Suppressor macrophage treated with lipopolysaccharide for 1 hour (primary cell): Measurements from ENCODE around the gene PSMG2.
A peak's percentile ranks its signal among the peaks of the same experiment; 100 is the strongest.
"Not testable (repeated sequence)": the region's sequence is repeated elsewhere in the genome, so short reads cannot be mapped to it uniquely, and the experiment has no call there.

Source experiments
- DNase-seq, 3 donors: peaks; one replicate each; pipeline ENCODE4 v3.0.0-alpha.2; 2020 to 2022

The PSMG2 gene

DNA sequence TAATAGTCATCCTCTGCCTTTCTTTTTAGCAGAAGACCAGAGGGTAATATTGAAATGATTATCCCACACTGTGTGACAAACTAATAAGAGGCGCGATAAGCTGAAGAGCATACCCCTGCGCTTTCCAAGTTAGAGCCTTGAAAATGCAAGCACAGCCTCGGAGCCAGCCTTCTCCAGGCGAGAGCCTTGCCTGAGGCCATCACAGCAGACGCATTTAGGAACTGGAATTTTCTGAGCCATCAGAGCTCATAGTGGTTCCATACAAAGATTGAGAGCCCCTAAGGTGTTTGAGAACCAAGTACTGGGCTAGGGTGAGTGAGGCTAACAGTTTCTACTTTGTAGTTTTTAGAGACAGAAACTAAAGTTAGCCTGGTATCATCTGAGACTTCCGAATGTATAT, 19.9 kb downstream of the PSMG2 start:
- DNase-seq = no peak

DNA sequence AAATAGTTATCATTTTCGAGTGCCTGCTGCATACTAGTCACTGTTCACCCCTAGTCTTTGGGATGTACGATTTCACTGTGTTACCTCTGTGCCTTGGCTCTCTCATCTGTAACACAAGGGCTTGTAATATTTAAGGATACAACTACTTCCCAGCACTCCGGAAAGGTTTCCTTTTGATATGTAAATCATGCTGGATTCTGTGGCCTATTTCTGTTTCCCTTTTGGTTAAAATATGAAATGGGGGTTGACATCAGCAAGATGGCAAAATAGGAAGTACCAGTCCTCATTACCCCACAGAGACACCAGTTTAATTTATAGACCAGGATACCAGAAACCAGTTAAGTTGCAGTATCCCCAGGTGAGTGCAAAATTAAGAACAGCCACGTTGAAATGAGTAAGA, 23.5 kb downstream of the PSMG2 start:
- peak; percentile 37 to 64 (median 47) for DNase-seq

DNA sequence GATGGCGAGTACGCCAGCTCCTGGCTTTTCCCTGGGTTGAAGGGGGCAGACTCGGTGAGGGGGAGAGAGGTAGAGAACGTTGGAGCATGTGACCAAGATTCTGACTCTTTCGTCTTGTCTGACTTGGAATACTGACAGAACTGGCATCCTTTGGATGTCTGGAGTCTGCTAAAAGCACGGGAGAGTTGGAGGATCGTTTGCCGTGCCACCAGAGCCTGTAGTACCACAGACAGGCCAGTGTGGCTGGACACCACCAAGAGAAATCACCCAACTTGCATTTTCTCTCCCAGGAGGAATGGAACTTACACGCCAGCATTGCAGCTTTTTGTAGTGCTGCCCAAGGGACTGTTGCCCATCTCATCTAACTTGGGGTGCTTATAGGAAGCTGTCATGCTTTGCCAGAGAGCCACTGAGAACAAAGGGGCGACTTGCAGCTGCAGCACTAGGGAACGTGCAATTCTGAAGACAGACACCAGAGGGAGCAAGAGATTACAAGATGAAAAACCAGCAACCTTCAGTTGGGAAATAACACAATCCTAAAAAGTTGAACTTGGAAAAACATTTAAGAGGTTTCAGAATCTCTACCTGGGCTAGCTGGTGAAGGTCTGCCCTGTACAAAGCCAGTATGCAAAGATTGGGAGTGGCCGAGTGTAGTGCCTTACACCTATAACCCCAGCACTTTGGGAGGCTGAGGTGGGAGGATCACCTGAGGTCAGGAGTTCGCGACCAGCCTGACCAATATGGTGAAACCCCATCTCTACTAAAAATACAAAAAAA, 24.1 kb downstream of the PSMG2 start:
- peak; percentile 82 to 86 (median 84) for DNase-seq

DNA sequence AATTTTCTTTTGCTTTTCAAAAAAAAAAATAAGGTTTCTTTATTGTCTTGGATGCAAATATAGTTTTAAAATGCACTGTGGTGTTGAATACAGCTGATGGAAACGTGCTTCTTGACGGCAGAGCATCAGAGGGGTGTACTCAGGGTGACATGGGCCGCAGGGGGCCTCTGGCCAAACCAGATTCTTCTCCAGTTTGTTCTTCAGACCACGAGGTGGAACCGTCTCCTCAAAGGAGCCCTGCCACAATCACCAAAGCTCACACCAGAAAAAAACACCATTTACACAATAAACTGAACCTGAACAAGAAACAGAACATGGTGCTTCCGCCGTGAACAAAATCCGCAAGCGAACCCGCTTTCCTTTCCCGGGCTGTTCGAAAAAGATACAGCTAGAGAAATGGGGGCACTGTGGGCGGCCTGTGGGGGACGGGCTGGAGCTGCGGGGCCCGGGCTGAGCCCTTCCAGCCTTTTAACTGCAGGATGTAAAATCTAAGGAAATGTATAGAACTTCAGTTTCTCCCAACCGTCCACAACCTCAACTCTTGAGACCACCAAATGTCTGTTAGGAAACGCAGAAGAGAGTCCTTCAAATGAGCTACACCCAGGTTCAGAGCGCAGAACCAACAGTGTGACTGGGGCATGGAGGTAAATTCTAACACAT, 34.5 kb downstream of the PSMG2 start:
- no peak for DNase-seq

DNA sequence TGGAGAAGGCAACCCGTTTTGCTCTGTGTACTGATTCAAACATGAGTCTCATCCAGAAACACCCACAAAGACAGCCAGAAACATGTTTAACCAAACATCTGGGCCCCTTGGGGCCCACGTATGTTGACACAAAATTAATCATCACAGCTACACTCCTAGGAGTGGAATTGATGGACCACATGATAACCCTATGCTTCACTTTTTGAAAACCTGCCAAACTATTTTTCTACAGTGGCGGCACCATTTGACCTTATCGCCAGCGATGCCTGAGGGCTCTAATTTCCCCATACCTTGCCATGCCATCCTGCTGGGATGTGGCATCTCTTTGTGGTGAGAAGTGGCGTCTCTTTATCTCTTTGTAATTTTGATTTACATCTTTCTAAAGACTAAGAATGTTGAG, 38.5 kb downstream of the PSMG2 start:
- no peak for DNase-seq

DNA sequence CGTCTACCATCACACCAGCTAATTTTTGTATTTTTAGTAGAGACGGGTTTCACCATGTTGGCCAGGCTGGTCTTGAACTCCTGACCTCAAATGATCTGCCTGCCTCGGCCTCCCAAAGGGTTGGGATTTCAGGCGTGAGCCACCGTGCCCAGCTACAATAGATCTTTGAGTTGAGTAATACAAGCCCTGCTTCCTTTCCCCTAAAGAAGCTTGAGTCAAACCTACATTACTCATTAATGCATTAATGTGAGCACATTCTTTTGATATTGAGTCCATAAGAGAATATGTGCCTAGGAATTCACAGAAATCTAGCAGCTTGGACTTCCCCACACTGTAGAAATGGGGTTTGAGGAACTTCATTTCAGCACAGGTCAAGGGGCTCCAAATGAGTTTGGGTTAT, 39.6 kb downstream of the PSMG2 start:
- peak; percentile 28 to 73 (median 41) for DNase-seq

DNA sequence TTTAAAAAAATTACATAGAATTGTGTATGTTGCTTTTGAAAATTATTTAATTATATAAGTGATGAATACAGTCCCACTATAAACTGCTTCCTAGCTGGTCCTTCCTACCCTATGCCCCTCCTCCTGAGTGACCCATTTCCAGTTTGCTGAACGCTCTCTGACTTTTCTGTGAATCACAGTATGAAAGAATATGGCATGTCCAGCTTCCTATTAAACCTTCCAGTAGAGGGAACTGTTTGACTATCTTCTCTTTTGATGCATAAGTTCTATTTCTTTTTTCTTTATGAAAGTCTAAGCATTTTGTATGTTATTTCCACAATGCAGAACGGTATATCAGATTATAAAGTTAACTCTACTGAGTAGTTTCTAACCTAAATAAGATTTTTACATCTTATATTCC, 41.3 kb downstream of the PSMG2 start:
- DNase-seq = peak; percentile 67 to 85 (median 81)

DNA sequence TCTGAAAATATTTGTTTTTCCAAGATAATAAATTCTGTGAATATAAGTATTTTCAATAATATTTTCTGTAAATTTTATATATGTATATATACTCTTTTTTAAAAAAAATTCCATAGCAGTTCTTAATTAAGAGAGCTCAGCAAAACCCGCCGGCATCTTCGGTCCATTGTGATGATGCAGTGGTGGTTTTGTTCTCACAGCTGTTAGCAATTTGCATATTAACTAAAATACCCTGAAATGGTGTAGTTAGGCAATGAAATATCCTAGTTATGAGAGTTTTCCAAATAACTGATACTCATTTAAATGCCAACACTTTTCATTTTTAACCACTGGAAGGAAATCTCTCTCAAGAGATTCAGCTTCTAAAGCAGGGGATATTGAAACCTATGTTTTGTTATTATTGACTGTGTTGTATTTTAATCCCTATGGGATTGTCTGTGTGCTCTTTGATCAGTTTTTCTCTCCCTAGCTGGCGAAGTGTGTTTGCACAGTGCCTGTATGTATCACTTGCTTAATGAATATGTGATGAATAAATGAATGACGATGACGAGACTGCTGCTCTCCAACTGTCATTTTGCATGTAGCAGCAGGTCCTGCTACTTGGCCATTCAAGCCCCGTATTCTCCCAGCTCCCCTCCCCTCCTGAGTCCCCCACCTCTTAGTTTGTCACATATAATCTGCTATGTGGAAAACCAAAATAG, 42.4 kb downstream of the PSMG2 start:
- no peak for DNase-seq

DNA sequence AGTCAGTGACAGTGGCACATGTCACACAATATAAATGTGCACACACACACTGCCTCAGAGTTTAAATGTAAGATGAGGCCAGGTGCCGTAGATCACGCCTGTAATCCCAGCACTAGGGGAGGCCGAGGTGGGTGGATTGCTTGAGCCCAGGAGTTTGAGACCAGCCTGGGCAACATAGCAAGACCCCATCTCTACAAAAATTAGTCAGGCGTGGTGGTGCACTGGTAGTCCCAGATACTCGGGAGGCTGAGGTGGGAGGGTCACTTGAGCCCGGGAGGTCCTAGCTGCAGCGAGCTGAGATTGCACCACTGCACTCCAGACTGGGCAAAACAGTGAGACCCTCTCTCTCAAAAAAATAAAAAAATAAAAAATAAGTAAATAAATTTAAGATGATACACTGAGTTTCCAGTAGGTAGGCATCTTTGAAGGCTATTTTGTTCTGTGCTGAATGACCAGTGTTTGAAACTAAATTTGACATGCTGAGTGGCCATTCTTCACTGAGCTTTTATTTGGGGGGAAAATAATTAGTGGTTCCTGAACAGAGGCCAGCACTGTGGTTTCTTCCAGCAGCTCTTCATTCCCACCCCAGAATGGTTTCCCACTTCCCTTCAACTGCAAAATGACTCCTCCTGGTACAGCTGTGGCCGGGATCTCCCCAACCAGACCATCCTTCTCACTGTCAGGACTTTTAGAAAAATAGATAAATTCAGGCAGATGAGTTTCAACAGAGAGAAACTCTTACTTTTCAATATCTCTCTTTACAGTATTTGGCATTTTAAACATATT, 44.9 kb downstream of the PSMG2 start:
- DNase-seq = no peak

DNA sequence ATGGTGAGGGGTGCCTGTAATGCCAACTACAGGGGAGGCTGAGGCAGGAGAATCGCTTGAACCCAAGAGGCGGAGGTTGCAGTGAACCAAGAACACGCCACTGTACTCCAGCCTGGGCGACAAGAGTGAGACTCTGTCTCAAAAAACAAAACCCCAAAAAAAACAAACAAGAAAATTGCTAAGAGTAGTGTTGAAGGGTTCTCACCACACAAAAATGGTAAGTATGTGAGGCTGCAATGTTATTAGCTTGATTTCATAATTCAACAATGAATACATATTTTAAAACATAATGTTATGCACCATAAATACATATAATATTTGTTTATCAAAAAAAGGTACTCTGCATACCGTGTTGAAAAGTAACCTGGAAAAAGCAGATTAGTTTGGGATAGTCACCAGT, 45.8 kb downstream of the PSMG2 start:
- DNase-seq = no peak

DNA sequence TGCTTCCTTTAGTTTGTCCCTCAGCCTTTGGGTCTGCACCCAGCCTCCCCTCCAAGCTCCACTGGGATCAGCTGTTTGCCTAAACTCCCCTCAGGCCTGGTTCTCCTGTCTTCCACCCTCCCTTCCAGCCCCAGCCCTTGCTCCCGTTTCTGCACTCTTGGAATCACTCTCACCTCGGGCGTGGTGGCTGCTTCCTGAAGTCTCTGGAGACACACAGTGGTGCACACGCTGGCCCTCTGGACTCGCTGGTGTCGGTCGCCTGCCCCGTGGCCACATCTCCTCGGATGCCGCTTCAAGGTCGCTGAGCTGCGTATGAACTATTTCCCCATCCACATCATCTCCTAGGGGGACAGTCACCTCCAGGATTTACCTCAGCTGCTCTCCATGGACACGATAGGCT, 46.3 kb downstream of the PSMG2 start:
- no peak for DNase-seq

DNA sequence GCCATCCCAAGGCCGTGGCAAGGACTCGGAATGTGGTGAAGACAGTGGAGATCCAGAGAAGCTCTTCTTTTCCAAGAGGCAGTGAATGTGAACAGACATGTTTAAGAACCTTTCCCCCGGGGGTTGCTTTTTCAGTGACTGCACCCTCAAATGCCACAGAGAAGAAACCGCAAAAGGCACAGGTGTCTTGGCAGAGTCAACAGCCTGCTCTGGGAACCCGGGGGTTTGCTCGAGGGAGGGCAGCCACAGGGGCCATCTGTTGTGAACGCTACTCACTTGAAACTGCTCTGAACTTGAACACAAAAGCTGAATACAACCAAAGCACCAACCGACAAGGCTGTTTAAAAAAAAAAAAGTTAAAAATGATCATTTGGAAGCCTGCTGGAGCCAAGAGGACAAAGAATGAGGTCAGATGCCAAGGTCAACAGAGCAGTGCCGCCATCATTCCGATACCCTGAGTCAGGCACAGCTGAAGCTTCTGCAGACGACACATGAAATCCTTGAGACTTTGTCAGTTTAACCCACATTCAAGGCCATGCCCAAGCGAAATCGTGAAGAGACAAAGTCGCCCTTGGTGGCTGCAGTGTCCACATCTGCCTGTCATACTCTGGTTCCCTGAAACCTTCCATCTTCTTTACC, 47.4 kb downstream of the PSMG2 start:
- no peak for DNase-seq

DNA sequence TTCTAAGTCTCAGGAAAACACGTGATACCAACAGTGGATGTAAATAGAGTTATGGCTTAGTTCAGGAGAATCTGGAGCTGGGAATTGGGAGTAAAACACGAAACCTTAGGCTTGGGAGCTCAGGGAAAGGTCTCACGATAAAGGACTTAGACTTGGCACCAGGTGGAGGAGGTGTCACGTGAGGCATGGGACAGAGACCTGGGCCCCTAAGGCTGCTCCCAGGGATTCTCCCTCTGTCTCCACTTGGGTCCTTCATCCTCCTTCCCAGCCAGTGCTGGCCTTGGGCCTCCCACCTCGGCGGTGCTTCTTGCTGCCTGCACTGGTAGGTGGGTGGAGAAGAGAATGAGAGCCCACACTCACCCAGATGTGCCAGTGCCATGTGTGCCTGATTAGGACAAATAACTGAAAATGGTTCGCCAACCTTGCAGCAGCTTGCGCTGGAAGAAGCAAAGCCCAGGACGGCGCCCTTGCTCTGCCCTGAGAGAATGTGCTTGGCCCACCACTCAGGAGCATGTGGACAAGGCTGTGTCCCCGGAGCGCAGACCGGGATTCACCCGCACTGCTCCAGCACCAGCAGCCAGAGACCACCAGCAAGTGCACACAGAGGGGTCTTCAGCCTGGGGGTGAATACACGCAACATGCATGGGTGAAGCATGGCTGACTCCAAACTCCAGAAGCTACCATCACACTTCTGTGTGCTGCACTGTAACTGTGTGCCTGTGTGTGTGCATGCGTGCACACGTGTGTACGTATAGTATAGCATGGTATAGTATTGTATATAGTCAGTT, 48.1 kb downstream of the PSMG2 start:
- no peak for DNase-seq

DNA sequence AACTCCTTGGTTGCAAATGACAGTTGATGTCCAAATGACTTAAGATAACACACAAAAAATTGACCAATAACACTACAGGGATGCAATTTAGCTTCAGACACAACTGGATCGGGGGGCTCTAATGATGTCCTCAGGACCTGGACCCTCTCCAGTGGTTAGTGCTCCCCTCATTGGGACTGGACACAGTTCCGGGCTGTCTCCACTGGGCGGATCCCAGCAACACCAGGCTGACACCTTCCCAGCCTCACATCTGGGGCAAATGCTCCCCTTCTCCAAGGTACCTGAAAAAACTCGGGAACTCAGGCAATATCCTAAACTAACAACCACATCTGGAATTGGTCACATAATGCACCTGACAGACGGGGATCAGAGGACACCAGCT, 48.7 kb downstream of the PSMG2 start:
- DNase-seq = no peak

DNA sequence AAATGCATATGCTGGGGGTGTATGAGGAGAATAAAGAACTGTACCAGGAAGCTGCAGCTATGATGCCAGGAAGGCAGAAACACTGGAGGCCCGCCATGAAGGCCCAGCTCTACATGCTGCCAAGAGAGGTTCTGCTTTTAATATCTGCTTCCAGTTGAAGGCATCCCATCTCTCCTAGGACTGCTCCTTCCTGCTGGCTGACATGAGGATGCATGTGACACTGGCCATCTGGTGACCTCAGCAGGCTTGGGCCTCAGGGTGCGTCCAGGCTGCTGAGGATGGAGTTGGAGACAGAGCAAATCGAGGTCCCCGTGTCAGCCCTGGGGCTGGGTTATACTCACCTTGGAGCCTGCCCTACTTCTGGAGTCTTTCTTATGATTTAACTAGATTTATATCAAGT, 49.0 kb downstream of the PSMG2 start:
- DNase-seq = no peak

DNA sequence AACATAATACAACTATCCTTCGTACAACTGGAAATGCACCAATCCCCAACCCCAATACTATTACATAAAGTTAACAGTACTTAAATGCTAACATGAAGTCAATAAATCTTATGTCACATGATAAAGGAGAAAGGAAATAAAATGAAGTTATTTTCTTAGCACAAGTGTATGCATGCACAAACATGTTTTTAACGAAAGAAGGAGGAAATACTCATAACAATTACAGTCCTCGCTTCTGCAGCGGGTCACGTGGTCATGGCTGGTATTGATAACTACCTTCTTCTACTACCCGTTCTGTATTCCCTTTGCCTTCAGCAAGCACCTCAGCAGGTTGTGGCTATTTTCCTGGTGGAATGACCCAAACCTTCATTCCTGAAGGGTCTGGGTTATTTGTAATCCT, 51.7 kb downstream of the PSMG2 start:
- DNase-seq = no peak

DNA sequence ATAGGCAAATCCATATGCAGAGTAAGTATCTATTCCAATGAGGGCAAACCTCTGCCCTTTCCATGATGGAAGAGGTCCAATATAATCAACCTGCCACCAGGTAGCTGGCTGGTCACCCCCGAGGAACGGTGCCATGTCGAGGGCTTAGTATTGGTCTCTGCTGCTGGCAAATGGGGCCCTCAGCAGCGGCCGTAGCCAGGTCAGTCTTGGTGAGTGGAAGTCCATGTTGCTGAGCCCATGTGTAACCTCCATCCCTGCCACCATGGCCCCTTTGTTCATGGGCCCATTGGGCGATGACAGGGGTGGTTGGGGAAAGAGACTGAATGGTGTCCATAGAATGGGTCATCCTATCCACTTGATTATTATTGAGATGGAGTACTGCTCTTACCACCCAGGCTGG, 52.8 kb downstream of the PSMG2 start:
- not testable (repeated sequence) for DNase-seq

DNA sequence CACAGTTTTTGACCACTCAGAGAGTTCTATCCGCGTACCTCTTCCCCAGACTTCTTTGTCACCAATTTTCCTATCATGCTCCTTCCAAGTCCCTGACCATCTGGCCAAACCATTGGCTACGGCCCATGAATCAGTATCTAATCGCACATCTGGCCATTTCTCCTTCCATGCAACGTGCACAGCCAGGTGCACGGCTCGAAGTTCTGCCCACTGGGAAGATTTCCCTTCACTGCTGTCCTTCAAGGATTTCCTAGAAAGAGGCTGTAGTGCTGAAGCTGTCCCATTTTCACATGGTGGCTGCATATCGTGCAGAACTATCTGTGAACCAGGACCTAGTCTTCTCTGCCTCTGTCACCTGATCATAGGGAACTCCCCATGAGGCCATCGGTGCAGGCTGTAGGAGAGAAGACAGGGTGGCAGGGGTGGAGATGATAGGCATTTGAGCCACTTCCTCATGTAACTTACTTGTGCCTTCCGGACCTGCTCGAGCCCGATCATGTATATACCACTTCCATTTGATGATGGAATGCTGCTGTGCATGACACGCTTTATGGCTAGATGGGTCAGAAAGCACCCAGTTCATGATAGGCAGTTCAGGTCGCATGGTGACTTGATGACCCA, 53.9 kb downstream of the PSMG2 start:
- peak in 2 of 3 donors; percentile 6 to 32 for DNase-seq

DNA sequence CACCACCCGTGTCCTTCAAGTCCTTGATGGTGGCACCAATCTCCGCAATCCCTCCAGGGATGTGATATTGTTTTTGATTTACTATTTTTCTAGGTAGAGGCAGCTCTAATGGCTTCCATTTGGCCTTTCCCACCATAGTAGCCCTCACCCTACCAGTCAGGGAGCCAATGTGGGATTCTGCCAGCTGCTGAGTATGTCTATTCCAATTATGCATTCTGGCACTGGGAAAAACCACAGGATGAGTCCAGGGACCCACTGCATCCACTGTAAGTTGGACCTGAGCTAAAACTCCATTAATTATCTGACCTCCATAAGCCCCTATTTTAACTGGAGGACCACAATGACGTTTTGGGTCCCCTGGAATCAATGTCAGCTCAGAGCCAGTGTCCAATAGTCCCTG, 55.7 kb downstream of the PSMG2 start:
- not testable (repeated sequence) for DNase-seq

DNA sequence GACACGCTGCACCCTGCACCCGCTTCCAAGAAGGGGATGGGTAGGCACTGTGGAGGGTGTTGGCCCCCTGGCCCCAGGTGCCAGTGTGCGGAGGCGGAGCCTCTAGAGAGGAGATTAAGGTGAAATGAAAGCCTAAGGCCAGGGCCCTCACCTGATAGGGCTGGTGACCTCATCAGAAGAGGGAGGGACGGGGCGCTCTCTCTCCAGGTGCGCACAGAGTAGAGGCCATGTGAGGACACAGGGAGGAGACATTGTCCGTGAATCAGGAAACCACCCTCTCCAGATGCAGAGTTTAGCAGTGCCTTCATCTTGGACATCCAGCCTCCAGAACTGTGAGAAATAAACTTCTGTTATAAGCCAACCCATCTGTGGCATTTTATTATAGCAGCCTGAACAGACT, 62.3 kb downstream of the PSMG2 start:
- no peak for DNase-seq

DNA sequence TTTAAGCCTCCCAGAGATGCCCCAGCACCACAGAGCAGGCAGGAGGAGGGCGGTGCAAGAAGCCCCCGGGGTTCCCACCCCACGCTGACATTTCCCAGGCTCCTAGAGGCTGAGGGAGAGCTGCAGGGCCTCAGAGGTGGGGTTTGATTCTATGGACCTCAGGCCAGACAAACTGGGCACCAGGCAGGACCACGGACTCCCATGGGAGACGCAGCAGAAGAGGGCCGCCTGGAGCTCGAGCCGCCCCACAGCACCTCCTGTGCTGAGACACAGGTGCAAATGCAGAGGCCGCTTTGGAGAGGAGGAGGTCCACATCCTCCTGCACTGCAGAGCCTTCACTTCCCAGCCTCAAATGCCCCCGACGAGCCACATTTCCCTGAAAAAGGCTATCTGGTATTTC, 62.7 kb downstream of the PSMG2 start:
- DNase-seq = no peak
